ENCODE results near the gene AGK.

- TF ChIP-seq, protein P1, sequence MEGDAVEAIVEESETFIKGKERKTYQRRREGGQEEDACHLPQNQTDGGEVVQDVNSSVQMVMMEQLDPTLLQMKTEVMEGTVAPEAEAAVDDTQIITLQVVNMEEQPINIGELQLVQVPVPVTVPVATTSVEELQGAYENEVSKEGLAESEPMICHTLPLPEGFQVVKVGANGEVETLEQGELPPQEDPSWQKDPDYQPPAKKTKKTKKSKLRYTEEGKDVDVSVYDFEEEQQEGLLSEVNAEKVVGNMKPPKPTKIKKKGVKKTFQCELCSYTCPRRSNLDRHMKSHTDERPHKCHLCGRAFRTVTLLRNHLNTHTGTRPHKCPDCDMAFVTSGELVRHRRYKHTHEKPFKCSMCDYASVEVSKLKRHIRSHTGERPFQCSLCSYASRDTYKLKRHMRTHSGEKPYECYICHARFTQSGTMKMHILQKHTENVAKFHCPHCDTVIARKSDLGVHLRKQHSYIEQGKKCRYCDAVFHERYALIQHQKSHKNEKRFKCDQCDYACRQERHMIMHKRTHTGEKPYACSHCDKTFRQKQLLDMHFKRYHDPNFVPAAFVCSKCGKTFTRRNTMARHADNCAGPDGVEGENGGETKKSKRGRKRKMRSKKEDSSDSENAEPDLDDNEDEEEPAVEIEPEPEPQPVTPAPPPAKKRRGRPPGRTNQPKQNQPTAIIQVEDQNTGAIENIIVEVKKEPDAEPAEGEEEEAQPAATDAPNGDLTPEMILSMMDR (IDR thresholded peaks at IDR 0.05) = no peak
- TF ChIP-seq POLR2A (IDR thresholded peaks at IDR 0.05) = no peak
These were observed 153.5 kb downstream of the AGK start for GRCh38 chr7:141704741-141705140.

All from lower leg skin (tissue), 3 donors.